A549 (cell line): ENCODE data around the gene TIGD3. TPM values are rescaled to one million over a fixed set of nuclear protein-coding genes. Genes with fewer than 3 reads are reported as not detected.

Source experiments
- ATAC-seq, 2 experiments: fragments of 200-7000 bp in 1 of 2; fragments of >200 bp in 1 of 2; cut with Nextera tagmentation in 1 of 2; cut with Tn5 transposase in 1 of 2; 3 replicates each; pipeline versions ENCODE4 v1.8.0 to v1.9.1; 2018 to 2020; ENCODE audit warnings: mild to moderate bottlenecking in 1 of 2, moderate library complexity in 1 of 2
- CTCF ChIA-PET: fragments of 300-600 bp; sonication (Branson Sonifier 250); formaldehyde crosslinking; extraction: SDS; loops from one replicate; lab custom pipeline; 2021; ENCODE audit warnings: antibody characterized with exemption, inconsistent platforms; lab: Yijun Ruan, JAX
- POLR2A ChIA-PET: fragments of 350-600 bp; formaldehyde crosslinking; extraction: SDS; loops from one replicate; lab custom pipeline; 2021; ENCODE audit warnings: antibody characterized with exemption, inconsistent platforms; lab: Yijun Ruan, JAX
- DNase-seq, 2 experiments: peaks; one replicate each; pipeline versions ENCODE4 v3.0.0 to v3.0.0-alpha.2; 2011 to 2016; ENCODE audit warnings: low read depth in 1 of 2, low spot score in 1 of 2
- FAIRE-seq: peaks from 2 replicates; lab custom pipeline; 2011; peaks lifted over from hg19 to GRCh38; lab: Jason Lieb, UNC
- H3K27ac ChIP-seq, 2 experiments: fragments of >200 bp; sonication (Bioruptor Twin); formaldehyde crosslinking; 3 replicates each; pipeline ENCODE4 v1.5.1; 2016 to 2017
- H3K4me1 ChIP-seq: fragments of >200 bp; sonication (Bioruptor Twin); formaldehyde crosslinking; 3 replicates; pipeline ENCODE4 v1.6.1; 2016
- H3K4me2 ChIP-seq: fragments of >200 bp; sonication (Bioruptor Twin); formaldehyde crosslinking; 3 replicates; pipeline ENCODE4 v1.6.1; 2016
- H3K4me3 ChIP-seq: fragments of >200 bp; sonication (Bioruptor Twin); formaldehyde crosslinking; 3 replicates; pipeline ENCODE4 v1.5.1; 2016
- H3K9me3 ChIP-seq: fragments of >200 bp; sonication (Bioruptor Twin); formaldehyde crosslinking; 3 replicates; pipeline ENCODE4 v1.6.1; 2016
- ATOH8 ChIP-seq: fragments of 250-450 bp; sonication (Bioruptor Pico); IDR thresholded peaks from 2 replicates; pipeline ENCODE4 v1.5.0; 2020; ENCODE audit warnings: low read depth, mild to moderate bottlenecking, moderate library complexity
- BCL3 ChIP-seq: fragments of >200 bp; sonication (Bioruptor Twin); formaldehyde crosslinking; IDR thresholded peaks from 3 replicates; pipeline ENCODE4 v1.6.1; 2016
- CHD2 ChIP-seq: fragments of 150-350 bp; IDR thresholded peaks from 2 replicates; pipeline ENCODE4 v1.6.1; 2014; ENCODE audit warnings: low read length; ENCODE audit not compliant: partially characterized antibody
- E2F6 ChIP-seq: IDR thresholded peaks from 2 replicates; pipeline ENCODE4 v1.6.1; 2012; ENCODE audit warnings: low read depth, borderline replicate concordance
- EHF ChIP-seq: fragments of 250-450 bp; sonication (Bioruptor Pico); IDR thresholded peaks from 2 replicates; pipeline ENCODE4 v1.5.0; 2020; ENCODE audit warnings: mild to moderate bottlenecking
- ELK1 ChIP-seq: fragments of 150-350 bp; IDR thresholded peaks from 2 replicates; pipeline ENCODE4 v1.6.1; 2014; ENCODE audit warnings: low read depth, mild to moderate bottlenecking, low read length
- ESRRA ChIP-seq: fragments of 150-350 bp; IDR thresholded peaks from 2 replicates; pipeline ENCODE4 v1.6.1; 2014; ENCODE audit warnings: mild to moderate bottlenecking, low read length, borderline replicate concordance
- FOXS1 ChIP-seq: fragments of 250-450 bp; sonication (Bioruptor Pico); IDR thresholded peaks from 2 replicates; pipeline ENCODE4 v1.5.0; 2020; ENCODE audit warnings: mild to moderate bottlenecking, moderate library complexity
- HDAC2 ChIP-seq: fragments of 200-600 bp; sonication (generic); IDR thresholded peaks from 2 replicates; pipeline ENCODE4 v1.6.1; 2016
- HES2 ChIP-seq: fragments of >200 bp; sonication (Bioruptor Twin); formaldehyde crosslinking; IDR thresholded peaks from 2 replicates; pipeline ENCODE4 v1.6.1; 2016
- HEYL ChIP-seq: fragments of 250-450 bp; sonication (Bioruptor Pico); IDR thresholded peaks from 2 replicates; pipeline ENCODE4 v1.8.0; 2021; ENCODE audit warnings: mild to moderate bottlenecking, moderate library complexity
- HMGXB4 ChIP-seq: fragments of 250-450 bp; sonication (Bioruptor Pico); IDR thresholded peaks from 2 replicates; pipeline ENCODE4 v1.5.0; 2021; ENCODE audit warnings: mild to moderate bottlenecking, moderate library complexity, borderline replicate concordance
- KDM1A ChIP-seq: fragments of 200-600 bp; sonication (generic); IDR thresholded peaks from 2 replicates; pipeline ENCODE4 v1.6.1; 2016; ENCODE audit warnings: low read depth, mild to moderate bottlenecking
- MAFK ChIP-seq: fragments of 450-650 bp; IDR thresholded peaks from 2 replicates; pipeline ENCODE4 v1.6.1; 2014; ENCODE audit not compliant: partially characterized antibody
- MAZ ChIP-seq: fragments of 150-350 bp; IDR thresholded peaks from 2 replicates; pipeline ENCODE4 v1.6.1; 2014; ENCODE audit warnings: antibody characterized with exemption, low read depth, low read length, borderline replicate concordance
- NPAS2 ChIP-seq: fragments of 250-450 bp; sonication (Bioruptor Pico); IDR thresholded peaks from 2 replicates; pipeline ENCODE4 v1.8.0; 2022; ENCODE audit warnings: mild to moderate bottlenecking, moderate library complexity, borderline replicate concordance
- RAD21 ChIP-seq, 2 experiments: fragments of >200 bp in 1 of 2; sonication (Bioruptor Twin) in 1 of 2; formaldehyde crosslinking in 1 of 2; IDR thresholded peaks in 1 of 2; conservative IDR thresholded peaks in 1 of 2; 2 replicates in 1 of 2; 3 replicates in 1 of 2; pipeline ENCODE4 v1.6.1; 2012 to 2018; ENCODE audit warnings: inconsistent platforms in 1 of 2
- RCOR1 ChIP-seq: fragments of 150-350 bp; IDR thresholded peaks from 2 replicates; pipeline ENCODE4 v1.6.1; 2014; ENCODE audit warnings: antibody characterized with exemption, low read length, low read depth
- RFX5 ChIP-seq: fragments of 450-650 bp; IDR thresholded peaks from 2 replicates; pipeline ENCODE4 v1.7.1; 2014; ENCODE audit warnings: antibody characterized with exemption, mild to moderate bottlenecking, moderate library complexity
- RNF2 ChIP-seq: fragments of 200-600 bp; sonication (generic); IDR thresholded peaks from 2 replicates; pipeline ENCODE4 v1.6.1; 2016; ENCODE audit warnings: low read depth, mild to moderate bottlenecking, antibody characterized with exemption, moderate library complexity, borderline replicate concordance
- USF2 ChIP-seq: fragments of 450-650 bp; IDR thresholded peaks from 2 replicates; pipeline ENCODE4 v1.6.1; 2014; ENCODE audit warnings: antibody characterized with exemption
- ZNF302 ChIP-seq: fragments of 250-450 bp; sonication (Bioruptor Pico); IDR thresholded peaks from 2 replicates; pipeline ENCODE4 v1.9.0; 2021; ENCODE audit warnings: inconsistent platforms, mild to moderate bottlenecking, moderate library complexity
- whole genome bisulfite sequencing: methylation state at CpG from one replicate; pipeline ENCODE4 v1.1.6; 2017; ENCODE audit errors: missing lambda C conversion rate; 5-methylcytosine and 5-hydroxymethylcytosine counted together
- polyA plus RNA-seq, 4 experiments: library from polyadenylated mRNA; depleted of rRNA in 3 of 4; stranded (reverse); fragments of >200 nt; fragmentation: RNase III in 1 of 4; extraction: RNeasy Plus Mini Kit Qiagen cat#74134 plus additional on column Dnase treatment in 1 of 4; gene quantifications; 2 replicates in 3 of 4; 3 replicates in 1 of 4; pipeline ENCODE4 v1.2.3, GENCODE V29; 2011 to 2017

The TIGD3 gene
- polyA plus RNA-seq, 2 of the 4 experiments (the other 2 are of a cell fraction): 0.37 to 0.66 TPM

- Histone ChIP-seq H3K4me3 (peak overlapping the region; percentile 91), H3K4me2 (peak overlapping the region; percentile 96), H3K4me1 (peaks cover 10% of the 10 kb centered on the region), H3K9me3 (no peaks in the 10 kb centered on the region), H3K27ac (peak overlapping the region; percentile 94)
- no peak for TF ChIP-seq HES2
- no peak for TF ChIP-seq MAFK
- no peak for FAIRE-seq
- no peak for ATAC-seq
- no peak for DNase-seq
- POLR2A ChIA-PET: interaction anchor here (0.5 kb wide), 1 partner anchor 9 kb away, joined by 3 read pairs; no protein-coding TSS in a partner anchor
- CTCF ChIA-PET: interaction anchor here (0.7 to 78.3 kb wide), 7 partner anchors 10 to 176 kb away, joined by 3 to 3090 read pairs (median 4); partner anchors contain the start of genes CDC42EP2, POLA2 and TIGD3
- 42% methylated on average over 5 of the region's 5 CpGs for WGBS
Observed at GRCh38 chr11:65334696-65335295, 19.8 kb upstream of the TIGD3 start.

- ATAC-seq (no peak), FAIRE-seq (no peak), DNase-seq (no peak)
- Histone ChIP-seq H3K4me3 (no peak overlapping the region), H3K9me3 (no peaks in the 10 kb centered on the region), H3K27ac (no peak overlapping the region), H3K4me1 (peaks cover 9% of the 10 kb centered on the region), H3K4me2 (no peak overlapping the region)
- ChIA-PET POLR2A (no interaction called here), CTCF (interaction anchor here (1.1 to 78.3 kb wide), 5 partner anchors 9 to 135 kb away, joined by 3 to 3090 read pairs (median 9); partner anchors contain the start of genes CDC42EP2, POLA2 and TIGD3)
- WGBS: 90% methylated on average over 7 of the region's 7 CpGs
- TF ChIP-seq HMGXB4 (no peak), MAFK (no peak), ELK1 (no peak), ZNF302 (no peak), RCOR1 (no peak), EHF (CRISPR knock-in tag) (no peak), RNF2 (no peak)
Observed at GRCh38 chr11:65338676-65339075, 15.9 kb upstream of the TIGD3 start.

GRCh38 chr11:65340226-65340625 lies 14.3 kb upstream of the TIGD3 start:
- Histone ChIP-seq H3K4me1 (peaks cover 3% of the 10 kb centered on the region; the same call in 2 of the 3 replicates), H3K9me3 (no peaks in the 10 kb centered on the region), H3K4me2 (no peak overlapping the region), H3K27ac (no peak overlapping the region), H3K4me3 (no peak overlapping the region)
- ChIA-PET CTCF (interaction anchor here (1.1 to 78.3 kb wide), 3 partner anchors 11 to 180 kb away, joined by 3 to 3090 read pairs (median 58); partner anchors contain the start of genes CDC42EP2, POLA2 and TIGD3), POLR2A (no interaction called here)
- no peak for FAIRE-seq
- no peak for DNase-seq
- TF ChIP-seq BCL3: no peak
- TF ChIP-seq FOXS1 (CRISPR knock-in tag): no peak
- no peak for TF ChIP-seq RNF2
- TF ChIP-seq MAZ: no peak
- no peak for TF ChIP-seq RFX5
- TF ChIP-seq USF2: no peak
- TF ChIP-seq HEYL: no peak
- no peak for TF ChIP-seq RAD21 (conservative IDR thresholded peaks at IDR 0.05 in 1 of 2, IDR thresholded peaks at IDR 0.05 in 1 of 2)
- no peak for TF ChIP-seq KDM1A
- no peak for TF ChIP-seq ELK1
- TF ChIP-seq ATOH8 (CRISPR knock-in tag): no peak
- TF ChIP-seq MAFK: no peak
- no peak for TF ChIP-seq NPAS2 (CRISPR knock-in tag)
- no peak for TF ChIP-seq CHD2
- no peak for TF ChIP-seq E2F6
- TF ChIP-seq ESRRA: no peak
- no peak for TF ChIP-seq HDAC2
- WGBS: 91% methylated on average over 11 of the region's 11 CpGs
- ATAC-seq: no peak
